K562 (cell line): Measurements from ENCODE around the gene TTLL9. TPM values are rescaled to one million over a fixed set of nuclear protein-coding genes. Genes with fewer than 3 reads are reported as not detected.
A peak's percentile ranks its signal among the peaks of the same experiment; 100 is the strongest.
"Not testable (repeated sequence)": the region's sequence is repeated elsewhere in the genome, so short reads cannot be mapped to it uniquely, and the experiment has no call there.

Experiments
- ARID1B ChIP-seq: fragments of 450-650 bp; IDR thresholded peaks from 2 replicates; pipeline ENCODE4 v1.6.1; 2016; ENCODE audit warnings: antibody characterized with exemption, mild to moderate bottlenecking, inconsistent platforms
- BCOR ChIP-seq: fragments of 450-650 bp; IDR thresholded peaks from 2 replicates; pipeline ENCODE4 v1.6.1; 2016
- GATA2 ChIP-seq: sonication (generic); formaldehyde crosslinking; IDR thresholded peaks from 2 replicates; pipeline ENCODE4 v1.4.0; 2020; ENCODE audit warnings: mild to moderate bottlenecking, missing genetic modification reagents
- MAZ ChIP-seq, 2 experiments: fragments of 450-650 bp in 1 of 2; sonication (generic) in 1 of 2; formaldehyde crosslinking; IDR thresholded peaks in 1 of 2; conservative IDR thresholded peaks in 1 of 2; 2 replicates each; pipeline versions ENCODE4 v1.4.0 to v1.5.0; 2020; ENCODE audit warnings: mild to moderate bottlenecking in 1 of 2, missing genetic modification reagents in 1 of 2
- MTA1 ChIP-seq: fragments of 450-650 bp; IDR thresholded peaks from 2 replicates; pipeline ENCODE4 v1.6.1; 2017; ENCODE audit warnings: borderline replicate concordance
- MTA2 ChIP-seq: fragments of 450-650 bp; IDR thresholded peaks from 2 replicates; pipeline ENCODE4 v1.6.1; 2016; ENCODE audit warnings: low read depth
- MTA3 ChIP-seq: fragments of 450-650 bp; formaldehyde crosslinking; IDR thresholded peaks from 2 replicates; pipeline ENCODE4 v1.6.1; 2017; ENCODE audit warnings: mild to moderate bottlenecking, borderline replicate concordance
- NFE2 ChIP-seq: IDR thresholded peaks from 2 replicates; pipeline ENCODE4 v1.6.1; 2014; ENCODE audit warnings: antibody characterized with exemption, low read depth
- NFIC ChIP-seq: fragments of 450-650 bp; IDR thresholded peaks from 2 replicates; pipeline ENCODE4 v1.6.1; 2017; ENCODE audit warnings: mild to moderate bottlenecking, inconsistent platforms
- NR4A1 ChIP-seq, 2 experiments: fragments of 250-450 bp in 1 of 2; fragments of 450-650 bp in 1 of 2; sonication (Bioruptor Pico) in 1 of 2; IDR thresholded peaks; 2 replicates each; pipeline versions ENCODE4 v1.4.0 to v1.6.1; 2016 to 2020; ENCODE audit warnings: mild to moderate bottlenecking in 2 of 2, missing compliant biosample characterization in 1 of 2, missing genetic modification characterization in 1 of 2, moderate library complexity in 1 of 2
- PML ChIP-seq: IDR thresholded peaks from 2 replicates; pipeline ENCODE4 v1.6.1; 2012; ENCODE audit warnings: low read length, inconsistent platforms
- PRDM10 ChIP-seq: fragments of 450-650 bp; IDR thresholded peaks from 2 replicates; pipeline ENCODE4 v1.6.1; 2018; ENCODE audit not compliant: partially characterized antibody
- RCOR1 ChIP-seq, 2 experiments: IDR thresholded peaks; 2 replicates each; pipeline ENCODE4 v1.6.1; 2012; ENCODE audit warnings: low read depth in 2 of 2, low read length in 2 of 2, borderline replicate concordance in 1 of 2, improper control_type of control experiment in 1 of 2
- SMARCE1 ChIP-seq: fragments of 450-650 bp; IDR thresholded peaks from 2 replicates; pipeline ENCODE4 v1.7.1; 2016; ENCODE audit warnings: mild to moderate bottlenecking
- SPI1 ChIP-seq: IDR thresholded peaks from 2 replicates; pipeline ENCODE4 v1.6.1; 2011; ENCODE audit warnings: low read depth, low read length, control low read depth, borderline replicate concordance
- STAT5A ChIP-seq: IDR thresholded peaks from 2 replicates; pipeline ENCODE4 v1.6.1; 2012; ENCODE audit warnings: low read length, inconsistent platforms, borderline replicate concordance
- TEAD4 ChIP-seq, 2 experiments: sonication (generic) in 1 of 2; formaldehyde crosslinking in 1 of 2; IDR thresholded peaks; 2 replicates each; pipeline versions ENCODE4 v1.6.1 to v1.8.0; 2012 to 2022; ENCODE audit warnings: borderline replicate concordance in 1 of 2, inconsistent platforms in 1 of 2, low read length in 1 of 2, mild to moderate bottlenecking in 1 of 2, missing genetic modification reagents in 1 of 2
- polyA plus RNA-seq, 8 experiments: library from polyadenylated mRNA; depleted of rRNA in 4 of 8; stranded (reverse) in 5 of 8; unstranded in 3 of 8; fragments of >200 nt; fragmentation: Nextera tagmentation in 2 of 8; fragmentation: Illumina TruSeq in 1 of 8; extraction: Ambion mirVana in 2 of 8; extraction: Trizol in 1 of 8; gene quantifications; 2 replicates each; pipeline versions ENCODE4 v1.2.1 to v1.2.3, GENCODE V29; 2011 to 2014; ENCODE audit warnings: inconsistent platforms in 1 of 8, missing spikeins in 1 of 8
- total RNA-seq, 7 experiments: library from RNA; depleted of rRNA in 6 of 7; stranded (reverse); fragments of >200 nt in 6 of 7; fragmentation: Illumina TruSeq in 2 of 7; extraction: Trizol in 2 of 7; gene quantifications; 2 replicates each; pipeline versions ENCODE4 v1.2.1 to v1.2.3, GENCODE V29; 2011 to 2021; ENCODE audit warnings: low replicate concordance in 1 of 7
- TF ChIP-seq, protein P1 (sequence below), 2 experiments: fragments of 450-650 bp; IDR thresholded peaks; 2 replicates each; pipeline ENCODE4 v1.6.1; 2018; ENCODE audit warnings: mild to moderate bottlenecking in 2 of 2, low read depth in 1 of 2; ENCODE audit not compliant: partially characterized antibody in 2 of 2

TTLL9 gene
- total and polyA plus RNA-seq, 9 of the 15 experiments (the other 6 are each of a cell fraction or from before 2014, with no cell fraction given), result 0.06 to 0.07 TPM; not detected in 7

GRCh38 chr20:31917962-31918412 lies 47.6 kb downstream of the TTLL9 start (continued):
- TF ChIP-seq NR4A1 (CRISPR knock-in tag; IDR thresholded peaks at IDR 0.05); TEAD4 (CRISPR knock-in tag; IDR thresholded peaks at IDR 0.05; ENCODE audit: borderline replicate concordance): not testable (repeated sequence)
- TF ChIP-seq NR4A1 (tag; IDR thresholded peaks at IDR 0.05), result 0 out of 2 replicates have a peak, but pooled peaks have one; percentile 53
- TF ChIP-seq RCOR1 (IDR thresholded peaks at IDR 0.05; ENCODE audit: borderline replicate concordance in 1 of 2, low read depth in 2 of 2, low read length in 2 of 2), result peak; percentile 85 to 86
- peak; percentile 81; the same call in 1 of the 2 replicates for TF ChIP-seq SPI1
- peak; percentile 88 for TF ChIP-seq TEAD4 (IDR thresholded peaks at IDR 0.05; ENCODE audit: low read length)
- TF ChIP-seq NFIC, result peak; percentile 98
- TF ChIP-seq BCOR, result peak; percentile 83
- TF ChIP-seq GATA2 (CRISPR knock-in tag), result peak; percentile 82
- TF ChIP-seq STAT5A, result peak; percentile 73
- TF ChIP-seq SMARCE1, result peak; percentile 76
- peak; percentile 59; the same call in 1 of the 2 replicates for TF ChIP-seq MTA3
- peak; percentile 44 to 69; a peak in 3 of 4 replicates for TF ChIP-seq MAZ (CRISPR knock-in tag; conservative IDR thresholded peaks at IDR 0.05 in 1 of 2, IDR thresholded peaks at IDR 0.05 in 1 of 2)
- TF ChIP-seq, protein P1, sequence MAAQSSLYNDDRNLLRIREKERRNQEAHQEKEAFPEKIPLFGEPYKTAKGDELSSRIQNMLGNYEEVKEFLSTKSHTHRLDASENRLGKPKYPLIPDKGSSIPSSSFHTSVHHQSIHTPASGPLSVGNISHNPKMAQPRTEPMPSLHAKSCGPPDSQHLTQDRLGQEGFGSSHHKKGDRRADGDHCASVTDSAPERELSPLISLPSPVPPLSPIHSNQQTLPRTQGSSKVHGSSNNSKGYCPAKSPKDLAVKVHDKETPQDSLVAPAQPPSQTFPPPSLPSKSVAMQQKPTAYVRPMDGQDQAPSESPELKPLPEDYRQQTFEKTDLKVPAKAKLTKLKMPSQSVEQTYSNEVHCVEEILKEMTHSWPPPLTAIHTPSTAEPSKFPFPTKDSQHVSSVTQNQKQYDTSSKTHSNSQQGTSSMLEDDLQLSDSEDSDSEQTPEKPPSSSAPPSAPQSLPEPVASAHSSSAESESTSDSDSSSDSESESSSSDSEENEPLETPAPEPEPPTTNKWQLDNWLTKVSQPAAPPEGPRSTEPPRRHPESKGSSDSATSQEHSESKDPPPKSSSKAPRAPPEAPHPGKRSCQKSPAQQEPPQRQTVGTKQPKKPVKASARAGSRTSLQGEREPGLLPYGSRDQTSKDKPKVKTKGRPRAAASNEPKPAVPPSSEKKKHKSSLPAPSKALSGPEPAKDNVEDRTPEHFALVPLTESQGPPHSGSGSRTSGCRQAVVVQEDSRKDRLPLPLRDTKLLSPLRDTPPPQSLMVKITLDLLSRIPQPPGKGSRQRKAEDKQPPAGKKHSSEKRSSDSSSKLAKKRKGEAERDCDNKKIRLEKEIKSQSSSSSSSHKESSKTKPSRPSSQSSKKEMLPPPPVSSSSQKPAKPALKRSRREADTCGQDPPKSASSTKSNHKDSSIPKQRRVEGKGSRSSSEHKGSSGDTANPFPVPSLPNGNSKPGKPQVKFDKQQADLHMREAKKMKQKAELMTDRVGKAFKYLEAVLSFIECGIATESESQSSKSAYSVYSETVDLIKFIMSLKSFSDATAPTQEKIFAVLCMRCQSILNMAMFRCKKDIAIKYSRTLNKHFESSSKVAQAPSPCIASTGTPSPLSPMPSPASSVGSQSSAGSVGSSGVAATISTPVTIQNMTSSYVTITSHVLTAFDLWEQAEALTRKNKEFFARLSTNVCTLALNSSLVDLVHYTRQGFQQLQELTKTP (IDR thresholded peaks at IDR 0.05; ENCODE audit: low read depth in 1 of 2, partially characterized antibody in 2 of 2), result peak in 1 of 2 experiments; percentile 33
- peak; percentile 15 for TF ChIP-seq PRDM10
- peak; percentile 18; the same call in 1 of the 2 replicates for TF ChIP-seq NFE2
- TF ChIP-seq PML, result 0 out of 2 replicates have a peak, but pooled peaks have one; percentile 30
- TF ChIP-seq MTA2, result peak; percentile 85
- peak; percentile 96 for TF ChIP-seq ARID1B
- TF ChIP-seq MTA1, result peak; percentile 38; the same call in 1 of the 2 replicates
